ENCODE data around the gene EMX2. TPM values are rescaled to one million over a fixed set of nuclear protein-coding genes. Genes with fewer than 3 reads are reported as not detected.

The EMX2 gene
- total RNA-seq, 1 experiment from 2014 or later: not detected

GRCh38 chr10:117497736-117498135 is 44.8 kb upstream of the EMX2 start (continued):
- no peak for TF ChIP-seq CBX3 (IDR thresholded peaks at IDR 0.05; ENCODE audit: low read depth)
- no peak for TF ChIP-seq REST (IDR thresholded peaks at IDR 0.05; ENCODE audit: low read depth)
- TF ChIP-seq JUND (IDR thresholded peaks at IDR 0.05): no peak
- no peak for TF ChIP-seq FOSL1 (IDR thresholded peaks at IDR 0.05; ENCODE audit: low read depth)
- no peak for TF ChIP-seq SRF (IDR thresholded peaks at IDR 0.05; ENCODE audit: low read depth)

- TF ChIP-seq YY1 (IDR thresholded peaks at IDR 0.05; ENCODE audit: extremely low read depth, insufficient replicate concordance, low read depth, low read length): no peak
- TF ChIP-seq ZNF274 (IDR thresholded peaks at IDR 0.05; ENCODE audit: low read depth, low read length): no peak
- no peak for TF ChIP-seq SP1 (IDR thresholded peaks at IDR 0.05; ENCODE audit: low read depth)
- TF ChIP-seq CEBPB (IDR thresholded peaks at IDR 0.05; ENCODE audit: low read depth): no peak
- no peak for TF ChIP-seq ZBTB33 (IDR thresholded peaks at IDR 0.05; ENCODE audit: extremely low read depth, insufficient replicate concordance, low read length)
- no peak for TF ChIP-seq EZH2phosphoT487 (IDR thresholded peaks at IDR 0.05; ENCODE audit: borderline replicate concordance)
- TF ChIP-seq MAX (IDR thresholded peaks at IDR 0.05): no peak
- TF ChIP-seq JUND (IDR thresholded peaks at IDR 0.05): no peak
- TF ChIP-seq FOSL1 (IDR thresholded peaks at IDR 0.05; ENCODE audit: low read depth): no peak
- no peak for TF ChIP-seq ZFX (IDR thresholded peaks at IDR 0.05)
- no peak for TF ChIP-seq ELF1 (IDR thresholded peaks at IDR 0.05; ENCODE audit: borderline replicate concordance, low read depth)
- TF ChIP-seq SIN3A (IDR thresholded peaks at IDR 0.05; ENCODE audit: low read depth): no peak
- TF ChIP-seq CTCF (IDR thresholded peaks at IDR 0.05 in 2 of 3, conservative IDR thresholded peaks at IDR 0.05 in 1 of 3; ENCODE audit: borderline replicate concordance in 1 of 3, insufficient read depth in 1 of 3, low read depth in 2 of 3, low read length in 2 of 3): no peak
- TF ChIP-seq CBX3 (IDR thresholded peaks at IDR 0.05; ENCODE audit: low read depth): no peak
- POLR2A ChIA-PET: no interaction called here
- ATAC-seq: no peak
These were observed 43.1 kb upstream of the EMX2 start for GRCh38 chr10:117499248-117500105.

More at GRCh38 chr10:117499248-117500105, 43.1 kb upstream of the EMX2 start:
- Histone ChIP-seq H3K27me3 (ENCODE audit: insufficient read depth, low read length) (peaks cover 8% of the 10 kb centered on the region; the same call in 1 of the 2 replicates), H3K79me2 (ENCODE audit: insufficient read depth, low read length) (no peaks in the 10 kb centered on the region), H3K4me3 (replicated peaks in 1 of 2; ENCODE audit: low read depth in 1 of 2, low read length in 2 of 2) (no peak overlapping the region), H3K9me3 (ENCODE audit: control insufficient read depth in 1 of 2, insufficient read depth in 1 of 2, low read depth in 1 of 2, low read length in 2 of 2) (no peaks in the 10 kb centered on the region), H4K20me1 (ENCODE audit: insufficient read depth) (no peaks in the 10 kb centered on the region), H2AFZ (ENCODE audit: low read depth, low read length, poor library complexity, severe bottlenecking) (no peak overlapping the region), H3K4me2 (ENCODE audit: low read length) (no peak overlapping the region), H3K36me3 (ENCODE audit: control insufficient read depth in 1 of 2, insufficient read depth in 2 of 2, low read length in 2 of 2) (no peaks in the 10 kb centered on the region), H3K4me1 (ENCODE audit: control insufficient read depth in 1 of 2, insufficient read depth in 2 of 2, low read length in 2 of 2) (peaks cover 0 to 7% of the 10 kb centered on the region in 2 experiments; a peak in 1 of 4 replicates), H3K27ac (ENCODE audit: low read depth, low read length) (no peak overlapping the region), H3K9me2 (ENCODE audit: insufficient read depth) (no peaks in the 10 kb centered on the region), H3K9ac (ENCODE audit: low read length) (no peak overlapping the region)
- intact Hi-C loops (cut with micrococcal nuclease): no loop called here
- ChIA-PET CTCF (interaction anchor here (0.7 to 3.5 kb wide), 3 partner anchors 57 to 1065 kb away, joined by 4 to 22 read pairs (median 16); no protein-coding TSS in a partner anchor), RAD21 (ENCODE audit: low non-redundant PET in 1 of 2, low total read pairs in 2 of 2, uncharacterized antibody in 2 of 2, unreplicated experiment in 2 of 2) (interaction anchor here in 1 of 2 experiments (0.7 kb wide), 1 partner anchor 10 kb away, joined by 4 read pairs; no protein-coding TSS in a partner anchor)
- no TSS peak for BruUV-seq (replicated peaks)
- DNase-seq (ENCODE audit: low read depth, low spot score): no peak
